SU-DHL-6 (cell line): ENCODE data around the gene FAM72D.
"Not testable (repeated sequence)": the region's sequence is repeated elsewhere in the genome, so short reads cannot be mapped to it uniquely, and the experiment has no call there.

Source experiments
- H2AFZ ChIP-seq: fragments of 200-600 bp; sonication (generic); 2 replicates; pipeline ENCODE4 v1.6.1; 2014; ENCODE audit warnings: low read depth, mild to moderate bottlenecking, moderate library complexity, mixed read lengths, antibody characterized with exemption, low read length; ENCODE audit not compliant: severe bottlenecking
- H3F3A ChIP-seq: fragments of 200-600 bp; shearing (Covaris generic); 2 replicates; pipeline ENCODE4 v1.6.0; 2016; ENCODE audit warnings: antibody characterized with exemption, mild to moderate bottlenecking; ENCODE audit not compliant: insufficient read depth
- H3K27ac ChIP-seq: fragments of 200-600 bp; sonication (generic); 2 replicates; pipeline ENCODE4 v1.5.1; 2016; ENCODE audit warnings: low read depth, mild to moderate bottlenecking, low read length, moderate library complexity, mixed read lengths
- H3K27me3 ChIP-seq: fragments of 200-600 bp; sonication (generic), shearing (Covaris generic); 2 replicates; pipeline ENCODE4 v1.6.0; 2014; ENCODE audit warnings: mild to moderate bottlenecking, low read length
- H3K36me3 ChIP-seq: fragments of 200-600 bp; sonication (generic); 2 replicates; pipeline ENCODE4 v1.6.1; 2014; ENCODE audit warnings: mild to moderate bottlenecking, low read length, mixed read lengths
- H3K4me2 ChIP-seq: fragments of 300-600, 200-600 bp; shearing (Covaris generic), sonication (generic); 2 replicates; pipeline ENCODE4 v1.6.0; 2014; ENCODE audit warnings: low read length, low read depth, mild to moderate bottlenecking; ENCODE audit not compliant: poor library complexity, severe bottlenecking
- H3K4me3 ChIP-seq: fragments of 200-600 bp; sonication (generic); 2 replicates; pipeline ENCODE4 v1.5.1; 2014; ENCODE audit warnings: antibody characterized with exemption, low read length, mild to moderate bottlenecking, mixed read lengths; ENCODE audit not compliant: insufficient read depth, poor library complexity, severe bottlenecking
- H3K79me2 ChIP-seq: fragments of 200-600 bp; sonication (generic); 2 replicates; pipeline ENCODE4 v1.6.1; 2014; ENCODE audit warnings: mild to moderate bottlenecking, low read length, moderate library complexity; ENCODE audit not compliant: insufficient read depth
- H3K9ac ChIP-seq: fragments of 200-600 bp; sonication (generic); 2 replicates; pipeline ENCODE4 v1.7.0; 2014; ENCODE audit warnings: mild to moderate bottlenecking, low read length
- H3K9me2 ChIP-seq: fragments of 200-600 bp; sonication (generic); replicated peaks from 2 replicates; pipeline ENCODE4 v1.6.1; 2014; ENCODE audit warnings: low read length; ENCODE audit not compliant: insufficient read depth
- H3K9me3 ChIP-seq: fragments of 200-600 bp; sonication (generic); 2 replicates; pipeline ENCODE4 v1.6.1; 2014; ENCODE audit warnings: low read length, mixed read lengths; ENCODE audit not compliant: insufficient read depth
- H4K20me1 ChIP-seq: fragments of 200-600 bp; sonication (generic); 2 replicates; pipeline ENCODE4 v1.6.1; 2014; ENCODE audit warnings: low read depth, mild to moderate bottlenecking, antibody characterized with exemption, low read length, moderate library complexity, mixed read lengths

FAM72D gene

GRCh38 chr1:145077872-145078786 lies 17.6 kb upstream of the FAM72D start:
- H3K9me2 ChIP-seq, H3K4me2 ChIP-seq, H3K27me3 ChIP-seq, H2AFZ ChIP-seq, H3K79me2 ChIP-seq, H4K20me1 ChIP-seq, H3K9ac ChIP-seq, H3K36me3 ChIP-seq, H3K4me3 ChIP-seq, H3F3A ChIP-seq, H3K27ac ChIP-seq, H3K9me3 ChIP-seq: not testable (repeated sequence)

GRCh38 chr1:145078787-145079370 lies 16.9 kb upstream of the FAM72D start:
- not testable (repeated sequence) for H3F3A ChIP-seq, H3K4me3 ChIP-seq, H3K4me2 ChIP-seq, H3K27me3 ChIP-seq, H3K36me3 ChIP-seq, H3K79me2 ChIP-seq, H3K27ac ChIP-seq, H3K9me2 ChIP-seq, H3K9ac ChIP-seq, H4K20me1 ChIP-seq, H3K9me3 ChIP-seq, H2AFZ ChIP-seq

GRCh38 chr1:145079737-145080136 lies 16.0 kb upstream of the FAM72D start:
- H3K36me3 ChIP-seq, H3K9me2 ChIP-seq, H3K9ac ChIP-seq, H2AFZ ChIP-seq, H3K9me3 ChIP-seq, H4K20me1 ChIP-seq, H3F3A ChIP-seq, H3K4me3 ChIP-seq, H3K79me2 ChIP-seq, H3K27me3 ChIP-seq, H3K27ac ChIP-seq, H3K4me2 ChIP-seq: not testable (repeated sequence)

- not testable (repeated sequence) for H3F3A ChIP-seq
Observed at GRCh38 chr1:145080193-145080592, 15.6 kb upstream of the FAM72D start.

GRCh38 chr1:145082483-145083255 lies 13.1 kb upstream of the FAM72D start:
- not testable (repeated sequence) for H3K4me2 ChIP-seq, H3K27me3 ChIP-seq, H3F3A ChIP-seq, H3K79me2 ChIP-seq, H3K9me2 ChIP-seq, H3K36me3 ChIP-seq, H3K4me3 ChIP-seq, H4K20me1 ChIP-seq, H3K9ac ChIP-seq, H3K27ac ChIP-seq, H3K9me3 ChIP-seq, H2AFZ ChIP-seq

More at GRCh38 chr1:145080193-145080592, 15.6 kb upstream of the FAM72D start:
- not testable (repeated sequence) for H4K20me1 ChIP-seq, H3K79me2 ChIP-seq, H3K4me3 ChIP-seq, H3K9me2 ChIP-seq, H3K27me3 ChIP-seq, H3K36me3 ChIP-seq, H3K9me3 ChIP-seq, H3K27ac ChIP-seq, H3K9ac ChIP-seq, H2AFZ ChIP-seq, H3K4me2 ChIP-seq

GRCh38 chr1:145093517-145094149 lies 2.1 kb upstream of the FAM72D start:
- H3K9ac ChIP-seq: peak overlapping the region; percentile 18; the same call in 1 of the 2 replicates
- not testable (repeated sequence) for H3F3A ChIP-seq, H3K27ac ChIP-seq, H3K27me3 ChIP-seq, H3K36me3 ChIP-seq, H2AFZ ChIP-seq, H3K79me2 ChIP-seq, H3K9me2 ChIP-seq, H3K9me3 ChIP-seq, H4K20me1 ChIP-seq
- peak overlapping the region; percentile 22 for H3K4me2 ChIP-seq
- H3K4me3 ChIP-seq: peak overlapping the region; percentile 29

GRCh38 chr1:145094655-145095211 lies 1.0 kb upstream of the FAM72D start:
- not testable (repeated sequence) for H3K79me2 ChIP-seq, H2AFZ ChIP-seq, H3F3A ChIP-seq, H3K9me3 ChIP-seq, H3K36me3 ChIP-seq, H3K27ac ChIP-seq, H3K9me2 ChIP-seq, H3K27me3 ChIP-seq, H4K20me1 ChIP-seq, H3K4me2 ChIP-seq, H3K4me3 ChIP-seq
- peak overlapping the region; percentile 37; the same call in 1 of the 2 replicates for H3K9ac ChIP-seq
